ENCODE data around the gene MVD.
A peak's percentile ranks its signal among the peaks of the same experiment; 100 is the strongest.

The MVD gene

GRCh38 chr16:88653596-88654362, 9.1 kb downstream of the MVD start:
- no peak for DNase-seq

- DNase-seq: no peak
Measured at GRCh38 chr16:88653101-88653500, 9.8 kb downstream of the MVD start.

GRCh38 chr16:88652762-88653063, 10.2 kb downstream of the MVD start:
- DNase-seq: no peak

- no peak for DNase-seq
Measured at GRCh38 chr16:88651989-88652761, 10.7 kb downstream of the MVD start.

GRCh38 chr16:88651276-88651988, 11.5 kb downstream of the MVD start:
- peak; percentile 95 for DNase-seq

- DNase-seq: peak; percentile 92
Measured at GRCh38 chr16:88650749-88651275, 12.1 kb downstream of the MVD start, which contains the start of gene CYBA. Gene CYBA (minus strand): TSS chr16:88651053. CDS start chr16:88651013, 40 bp downstream.

- DNase-seq: peak; percentile 69
Measured at GRCh38 chr16:88649924-88650748, 12.8 kb downstream of the MVD start.

GRCh38 chr16:88649195-88649923, 13.5 kb downstream of the MVD start:
- no peak for DNase-seq

- DNase-seq: no peak
Measured at GRCh38 chr16:88647178-88648070, 15.5 kb downstream of the MVD start.

- DNase-seq: no peak
Measured at GRCh38 chr16:88646345-88647034, 16.4 kb downstream of the MVD start.

- DNase-seq: no peak
Measured at GRCh38 chr16:88645941-88646340, 16.9 kb downstream of the MVD start.

- no peak for DNase-seq
Measured at GRCh38 chr16:88645455-88645854, 17.4 kb downstream of the MVD start.

GRCh38 chr16:88643644-88643932, 19.3 kb downstream of the MVD start:
- DNase-seq: no peak

- DNase-seq: no peak
Measured at GRCh38 chr16:88642881-88643643, 19.8 kb downstream of the MVD start.

- no peak for DNase-seq
Measured at GRCh38 chr16:88640498-88641247, 22.2 kb downstream of the MVD start.

GRCh38 chr16:88640039-88640495, 22.8 kb downstream of the MVD start:
- DNase-seq: no peak

GRCh38 chr16:88639231-88640038, 23.5 kb downstream of the MVD start:
- DNase-seq: no peak

Data from inflammatory macrophage treated with lipopolysaccharide for 4 hours (primary cell).